ENCODE measurements around the gene RAC2. TPM values are rescaled to one million over a fixed set of nuclear protein-coding genes. Genes with fewer than 3 reads are reported as not detected.

Gene RAC2
- total RNA-seq, 1 donor from 2014 or later, result 51.9 TPM

DNA sequence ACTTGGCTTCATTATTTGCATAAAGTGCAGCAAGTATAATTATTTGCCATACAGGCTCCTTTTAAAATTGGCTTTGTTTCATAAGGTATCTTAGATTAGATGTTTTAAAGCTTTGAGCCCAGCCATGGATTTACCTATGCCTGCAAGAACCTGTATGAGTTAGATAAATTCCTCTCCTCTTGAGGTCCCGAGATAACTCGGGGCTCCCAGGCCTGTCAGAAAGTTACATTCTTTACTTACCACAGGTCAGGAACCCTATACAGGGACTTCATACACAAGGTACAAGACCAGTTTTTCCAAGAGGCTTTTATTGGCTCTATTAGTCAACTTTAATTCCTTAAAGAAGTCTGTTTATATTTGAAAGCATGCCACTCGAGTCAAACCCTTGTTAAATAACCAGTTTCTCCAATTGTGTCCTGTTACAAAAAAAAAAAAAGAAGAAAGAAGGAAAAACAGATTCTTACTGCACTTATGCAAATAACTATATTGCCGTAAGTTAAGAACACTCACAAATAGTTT is 53.7 kb downstream of the RAC2 start:
- no peak for TF ChIP-seq CTCF (conservative IDR thresholded peaks at IDR 0.05; ENCODE audit: low read depth, low read length)
- no peak overlapping the region for H3K4me3 ChIP-seq (ENCODE audit: low read depth, low read length)
- no peak for DNase-seq (ENCODE audit: low read depth)

DNA sequence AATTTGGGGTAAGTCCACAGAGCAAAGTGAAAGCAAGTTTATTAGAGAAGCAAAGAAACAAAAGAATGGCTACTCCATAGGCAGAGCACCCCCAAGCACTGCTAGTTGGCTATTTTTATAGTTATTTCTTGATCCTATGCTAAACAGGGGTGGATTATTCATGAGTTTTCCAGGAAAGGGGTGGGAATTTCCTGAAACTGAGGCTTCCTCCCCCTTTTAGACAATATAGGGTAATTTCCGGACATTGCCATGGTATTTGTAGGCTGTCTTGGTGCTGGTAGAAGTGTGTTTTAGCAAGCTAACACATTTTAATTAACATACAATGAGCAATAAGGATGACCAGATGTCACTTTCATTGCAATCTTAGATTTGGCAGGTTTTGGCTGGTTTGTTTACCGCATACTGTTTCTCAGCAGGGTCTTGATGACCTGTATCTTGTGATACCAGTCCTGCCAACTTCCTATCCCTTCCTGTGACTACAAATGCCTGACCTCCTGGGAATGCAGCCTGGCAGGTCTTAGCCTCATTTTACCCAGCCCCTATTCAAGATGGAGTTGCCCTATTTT is 55.1 kb downstream of the RAC2 start:
- peak overlapping the region; percentile 55 for H3K4me3 ChIP-seq (ENCODE audit: low read depth, low read length)
- TF ChIP-seq CTCF (conservative IDR thresholded peaks at IDR 0.05; ENCODE audit: low read depth, low read length), result no peak

DNA sequence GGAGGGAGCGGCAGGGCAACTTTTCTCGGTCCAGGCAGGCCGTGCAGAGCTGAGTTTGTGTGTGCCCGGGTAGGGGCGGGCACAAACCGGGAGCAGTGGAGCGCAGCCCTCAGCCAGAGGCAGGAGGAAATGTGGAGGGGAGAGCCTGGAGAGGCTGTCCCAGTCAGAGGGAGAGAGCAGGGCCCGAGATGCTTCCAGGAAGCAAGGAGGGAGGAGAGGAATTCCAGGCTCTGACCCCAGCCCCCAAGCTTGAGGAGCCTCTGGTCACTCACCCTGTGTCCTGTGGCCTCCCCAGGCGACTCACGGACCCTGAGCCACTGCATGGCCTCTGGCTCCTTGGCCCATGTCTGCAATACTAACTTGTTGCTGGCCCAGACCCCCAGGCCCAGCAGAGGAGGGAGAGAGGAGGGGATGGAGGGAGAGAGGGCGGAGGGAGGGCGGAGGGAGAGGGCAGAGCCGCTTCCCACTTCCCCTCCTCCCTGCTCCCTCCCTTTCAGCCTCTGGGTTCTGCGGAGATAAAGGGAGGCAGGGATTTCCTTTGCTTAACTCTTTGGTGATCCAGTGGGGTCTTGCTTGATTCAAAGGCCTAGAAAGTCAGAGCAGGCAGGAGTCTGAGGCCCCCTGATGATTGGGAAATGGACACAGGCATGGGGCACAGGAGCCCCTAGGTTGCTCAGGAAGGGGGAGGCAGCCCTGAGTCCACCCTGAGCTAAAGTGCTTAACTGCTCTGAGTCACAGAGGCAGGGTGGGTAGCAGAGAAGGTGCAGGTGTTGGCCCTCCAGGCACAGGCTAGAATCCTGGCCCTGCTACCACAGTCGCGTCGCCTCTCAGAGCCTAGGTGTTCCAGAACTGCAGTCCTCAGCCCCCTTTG is 55.9 kb downstream of the RAC2 start, which contains the start of gene C1QTNF6:
Gene C1QTNF6 (minus strand): TSS at position 357 of the 871 bp plus-strand sequence. CDS start 34 bp downstream, at position 323.
- TF ChIP-seq CTCF (conservative IDR thresholded peaks at IDR 0.05; ENCODE audit: low read depth, low read length), result no peak
- peak within 1 kb of the TSS; percentile 55 for H3K4me3 ChIP-seq (ENCODE audit: low read depth, low read length)
- no peak for DNase-seq (ENCODE audit: low read depth)

More for the DNA sequence above, 55.1 kb downstream of the RAC2 start:
- DNase-seq (ENCODE audit: low read depth), result no peak

DNA sequence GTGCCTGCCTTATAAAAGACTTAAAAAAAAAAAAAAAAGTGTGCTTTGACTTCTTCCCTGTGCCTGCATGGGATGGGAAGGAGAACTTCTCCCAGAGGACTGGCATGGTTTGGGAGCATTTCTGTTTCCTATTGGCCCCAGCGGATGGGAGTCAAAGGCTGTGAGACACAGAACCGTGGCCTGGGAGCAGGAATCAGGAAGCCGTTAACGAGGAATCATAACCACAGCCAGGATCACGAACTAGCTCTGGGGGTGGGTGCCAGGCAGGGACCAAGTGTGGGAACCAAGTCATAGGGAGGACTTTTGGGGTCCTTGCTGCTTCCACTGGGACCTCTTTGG is 56.5 kb downstream of the RAC2 start:
- no peak for TF ChIP-seq CTCF (conservative IDR thresholded peaks at IDR 0.05; ENCODE audit: low read depth, low read length)
- DNase-seq (ENCODE audit: low read depth), result no peak
- H3K4me3 ChIP-seq (ENCODE audit: low read depth, low read length), result peak overlapping the region; percentile 55

GRCh38 chr22:37186997-37187522 is 57.0 kb downstream of the RAC2 start:
- DNase-seq (ENCODE audit: low read depth), result no peak
- H3K4me3 ChIP-seq (ENCODE audit: low read depth, low read length), result peak overlapping the region; percentile 55
- TF ChIP-seq CTCF (conservative IDR thresholded peaks at IDR 0.05; ENCODE audit: low read depth, low read length), result no peak

DNA sequence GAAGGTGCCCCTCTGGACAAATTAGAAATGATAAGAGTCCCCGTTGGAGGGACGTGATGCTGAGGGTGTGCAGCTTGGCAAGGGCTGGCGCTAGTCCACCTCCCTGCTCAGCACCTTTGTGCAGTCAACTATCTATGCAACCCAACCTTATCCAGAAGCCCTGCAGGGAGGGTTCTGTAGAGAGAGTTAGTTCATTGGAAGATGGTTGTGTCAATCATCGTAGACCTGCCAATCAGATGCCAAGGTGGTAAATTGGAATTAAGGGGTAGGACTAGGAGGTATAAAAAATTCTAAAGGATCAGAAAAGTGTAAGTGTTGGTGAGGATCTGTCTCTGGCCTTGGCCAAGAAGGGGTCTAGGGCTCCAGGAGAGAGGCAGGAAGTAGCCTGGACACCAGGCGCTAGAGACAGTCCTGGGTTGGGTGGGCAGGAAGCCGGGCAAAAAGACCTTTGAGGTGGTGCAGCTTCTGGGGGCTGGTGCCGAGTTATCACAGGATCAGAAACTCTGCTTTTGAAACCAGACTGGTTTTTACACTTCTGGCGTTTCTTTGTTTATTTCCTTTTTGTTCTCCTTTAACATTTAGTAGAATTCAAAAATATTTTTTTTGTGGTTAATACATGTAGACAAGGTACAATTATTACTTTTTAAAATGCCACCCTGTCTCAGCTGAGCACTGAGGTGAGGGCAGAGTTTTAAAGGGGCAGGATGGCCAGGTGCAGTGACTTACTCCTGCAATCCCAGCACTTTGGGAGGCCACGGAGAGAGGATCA is 57.7 kb downstream of the RAC2 start:
- no peak for TF ChIP-seq CTCF (conservative IDR thresholded peaks at IDR 0.05; ENCODE audit: low read depth, low read length)
- DNase-seq (ENCODE audit: low read depth), result no peak
- H3K4me3 ChIP-seq (ENCODE audit: low read depth, low read length), result no peak overlapping the region
